Hepatocyte (in vitro differentiated cells): Measurements from ENCODE around the gene GCLM.

ENCODE experiments used
- CTCF ChIP-seq: fragments of 200-600 bp; sonication (generic); IDR thresholded peaks from 2 replicates; pipeline ENCODE4 v1.5.1; 2016; ENCODE audit warnings: antibody characterized with exemption, mild to moderate bottlenecking; ENCODE audit not compliant: poor library complexity
- EZH2 ChIP-seq: fragments of 200-600 bp; sonication (generic); IDR thresholded peaks from 2 replicates; pipeline ENCODE4 v1.6.1; 2016; ENCODE audit warnings: antibody characterized with exemption, mild to moderate bottlenecking, borderline replicate concordance
- EZH2phosphoT487 ChIP-seq: fragments of 200-600 bp; sonication (generic); IDR thresholded peaks from one replicate; pipeline ENCODE4 v1.6.1; 2018; ENCODE audit warnings: antibody characterized with exemption, mild to moderate bottlenecking, low read depth, moderate library complexity; ENCODE audit not compliant: unreplicated experiment, severe bottlenecking

DNA sequence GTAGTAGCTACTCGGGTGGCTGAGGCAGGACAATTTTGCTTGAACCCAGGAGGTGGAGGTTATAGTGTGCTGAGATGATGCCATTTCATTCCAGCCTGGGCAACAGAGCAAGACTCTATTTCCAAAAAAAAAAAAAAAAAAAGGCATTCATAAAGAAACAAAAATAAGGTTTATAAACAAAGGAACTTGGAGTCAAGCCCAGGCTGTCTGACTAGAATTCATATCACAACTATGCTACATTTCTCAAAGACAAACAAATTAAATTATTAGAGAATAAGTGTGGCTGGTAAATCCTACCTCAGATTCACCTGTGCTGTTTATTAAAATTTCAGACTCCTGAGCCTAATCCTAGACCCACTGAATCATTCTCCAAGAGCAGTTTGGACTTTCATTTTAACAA, 4.2 kb downstream of the GCLM start:
- no peak for TF ChIP-seq EZH2phosphoT487
- TF ChIP-seq CTCF = no peak
- TF ChIP-seq EZH2 = no peak
